ENCODE results near the gene BCL2L1. TPM values are rescaled to one million over a fixed set of nuclear protein-coding genes. Genes with fewer than 3 reads are reported as not detected.

Gene BCL2L1
- total and polyA plus RNA-seq, 2 donors (not counting 3 experiments of a cell fraction or from before 2014, with no cell fraction given): 78.0 to 101 TPM

GRCh38 chr20:31694842-31695593 lies 27.6 kb downstream of the BCL2L1 start:
- Histone ChIP-seq H2AFZ (ENCODE audit: low read depth, low read length) (no peak overlapping the region), H3K4me1 (ENCODE audit: control insufficient read depth, extremely low read depth, insufficient read depth, low read length) (peaks cover 50% of the 10 kb centered on the region), H3K27me3 (ENCODE audit: control insufficient read depth in 2 of 2, insufficient read depth in 2 of 2, low read length in 2 of 2) (no peaks in the 10 kb centered on the region), H3K4me3 (replicated peaks in 1 of 3; ENCODE audit: insufficient read depth in 1 of 3, low read depth in 1 of 3, low read length in 3 of 3) (no peak overlapping the region), H3K27ac (ENCODE audit: insufficient read depth, low read depth, low read length) (peak overlapping the region; percentile 75), H3K4me2 (ENCODE audit: insufficient read depth, low read length) (no peak overlapping the region), H3K79me2 (ENCODE audit: control insufficient read depth, insufficient read depth, low read length) (peaks cover 83% of the 10 kb centered on the region), H3K9me1 (replicated peaks; ENCODE audit: control insufficient read depth, extremely low read depth, insufficient read depth, low read length) (no peaks in the 10 kb centered on the region), H3K9me3 (replicated peaks; ENCODE audit: control insufficient read depth, insufficient read depth, low read length) (no peaks in the 10 kb centered on the region), H3K9ac (replicated peaks; ENCODE audit: extremely low read depth, insufficient read depth, low read length) (no peak overlapping the region), H4K20me1 (replicated peaks; ENCODE audit: control insufficient read depth, extremely low read depth, insufficient read depth, low read length) (no peaks in the 10 kb centered on the region), H3K36me3 (ENCODE audit: control insufficient read depth in 2 of 2, extremely low read depth in 1 of 2, insufficient read depth in 2 of 2, low read length in 2 of 2) (peaks cover 0 to 4% of the 10 kb centered on the region in 2 experiments)
- FAIRE-seq (no peak), DNase-seq (ENCODE audit: low read depth, low spot score) (no peak)
- BruUV-seq (replicated peaks): no TSS peak
- TF ChIP-seq JUN (IDR thresholded peaks at IDR 0.05; ENCODE audit: borderline replicate concordance, insufficient read depth, insufficient read length, low read depth): no peak
- TF ChIP-seq EZH2 (IDR thresholded peaks at IDR 0.05; ENCODE audit: borderline replicate concordance, low read depth, low read length, severe bottlenecking): no peak
- TF ChIP-seq MYC (IDR thresholded peaks at IDR 0.05; ENCODE audit: low read depth, low read length): no peak
- TF ChIP-seq GATA2 (IDR thresholded peaks at IDR 0.05; ENCODE audit: insufficient read depth, insufficient read length, low read depth, low read length): no peak
- no peak for TF ChIP-seq CTCF (IDR thresholded peaks at IDR 0.05; ENCODE audit: extremely low read depth in 1 of 2, insufficient read depth in 1 of 2, low read depth in 1 of 2, low read length in 2 of 2)
- TF ChIP-seq FOS (IDR thresholded peaks at IDR 0.05; ENCODE audit: borderline replicate concordance, insufficient read depth, low read length): no peak
- no peak for TF ChIP-seq MAX (IDR thresholded peaks at IDR 0.05; ENCODE audit: insufficient read depth, insufficient read length)
- no peak for TF ChIP-seq POLR2AphosphoS5 (IDR thresholded peaks at IDR 0.05; ENCODE audit: insufficient read depth, low read depth, low read length)
- ChIA-PET POLR2A (interaction anchor here (0.6 kb wide), 1 partner anchor 12 kb away, joined by 5 read pairs; no protein-coding TSS in a partner anchor), CTCF (interaction anchor here (1.1 to 5.2 kb wide), 9 partner anchors 10 to 61 kb away, joined by 3 to 31 read pairs (median 6); partner anchors contain the start of gene BCL2L1)
- intact Hi-C loops (cut with micrococcal nuclease): no loop called here
- dilution Hi-C loops (cut with MboI; ENCODE audit: extremely low pct_ligation_motif_present, low sequenced_read_pairs): no loop called here

Measured in endothelial cell of umbilical vein (primary cell).